ENCODE measurements around the gene ZFX. TPM values are rescaled to one million over a fixed set of nuclear protein-coding genes. Genes with fewer than 3 reads are reported as not detected.

ZFX gene
- total RNA-seq, 2 experiments from 2014 or later: 38.8 to 40.4 TPM

DNA sequence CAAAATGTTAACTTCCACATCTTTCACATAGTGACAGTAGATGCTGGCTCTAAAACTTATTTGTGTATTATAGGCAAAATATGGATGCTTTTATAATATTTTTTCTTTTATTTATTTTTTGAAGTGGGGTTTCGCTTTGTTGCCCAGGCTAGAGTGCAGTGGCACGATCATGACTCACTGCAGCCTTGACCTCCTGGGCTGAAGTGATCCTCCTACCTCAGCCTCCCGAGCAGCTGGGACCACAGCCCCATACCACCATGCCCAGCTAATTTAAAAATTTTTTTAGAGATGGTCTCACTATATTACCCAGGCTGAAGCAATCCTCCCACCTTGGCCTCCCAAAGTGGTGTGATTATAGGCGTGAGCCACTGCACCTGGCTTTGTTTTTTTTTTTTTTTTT, 48.6 kb downstream of the ZFX start:
- CTCF ChIA-PET: no interaction called here
- Mint-ChIP-seq H3K27me3 (no peaks in the 10 kb centered on the region), H3K4me3 (no peak overlapping the region), H3K4me1 (ENCODE audit: low read depth) (peaks cover 47% of the 10 kb centered on the region), H3K9me3 (no peaks in the 10 kb centered on the region), H3K27ac (no peak overlapping the region), H3K36me3 (ENCODE audit: low read depth) (peaks cover 45% of the 10 kb centered on the region)
- ATAC-seq: no peak
- POLR2A ChIA-PET: no interaction called here
- intact Hi-C loops (cut with micrococcal nuclease): no loop called here
- no peak for DNase-seq
- TF ChIP-seq, protein P1, sequence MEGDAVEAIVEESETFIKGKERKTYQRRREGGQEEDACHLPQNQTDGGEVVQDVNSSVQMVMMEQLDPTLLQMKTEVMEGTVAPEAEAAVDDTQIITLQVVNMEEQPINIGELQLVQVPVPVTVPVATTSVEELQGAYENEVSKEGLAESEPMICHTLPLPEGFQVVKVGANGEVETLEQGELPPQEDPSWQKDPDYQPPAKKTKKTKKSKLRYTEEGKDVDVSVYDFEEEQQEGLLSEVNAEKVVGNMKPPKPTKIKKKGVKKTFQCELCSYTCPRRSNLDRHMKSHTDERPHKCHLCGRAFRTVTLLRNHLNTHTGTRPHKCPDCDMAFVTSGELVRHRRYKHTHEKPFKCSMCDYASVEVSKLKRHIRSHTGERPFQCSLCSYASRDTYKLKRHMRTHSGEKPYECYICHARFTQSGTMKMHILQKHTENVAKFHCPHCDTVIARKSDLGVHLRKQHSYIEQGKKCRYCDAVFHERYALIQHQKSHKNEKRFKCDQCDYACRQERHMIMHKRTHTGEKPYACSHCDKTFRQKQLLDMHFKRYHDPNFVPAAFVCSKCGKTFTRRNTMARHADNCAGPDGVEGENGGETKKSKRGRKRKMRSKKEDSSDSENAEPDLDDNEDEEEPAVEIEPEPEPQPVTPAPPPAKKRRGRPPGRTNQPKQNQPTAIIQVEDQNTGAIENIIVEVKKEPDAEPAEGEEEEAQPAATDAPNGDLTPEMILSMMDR (IDR thresholded peaks at IDR 0.05): no peak

DNA sequence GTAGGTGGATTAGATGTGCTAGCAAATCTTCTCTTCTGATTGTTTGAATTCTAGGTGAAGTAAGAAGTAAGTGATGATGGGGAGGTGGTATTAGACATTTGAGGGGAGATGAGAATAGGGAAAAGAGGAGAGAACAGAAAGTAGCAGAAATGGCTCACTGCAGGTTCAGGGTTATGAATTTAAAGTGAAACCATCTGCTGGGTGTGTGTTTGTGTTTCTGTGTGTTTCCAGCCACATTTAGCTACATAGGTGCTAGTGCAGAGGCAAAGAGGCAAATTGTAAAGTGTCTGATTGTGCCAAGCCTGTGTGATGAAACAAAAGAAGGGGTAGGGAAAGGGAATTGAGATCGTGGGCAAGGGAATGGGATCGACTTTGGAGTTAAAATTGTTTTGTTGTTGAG, 50.6 kb downstream of the ZFX start:
- no peak for ATAC-seq
- H3K4me1 Mint-ChIP-seq (ENCODE audit: low read depth): peaks cover 54% of the 10 kb centered on the region
- TF ChIP-seq, protein P1 (IDR thresholded peaks at IDR 0.05): no peak

DNA sequence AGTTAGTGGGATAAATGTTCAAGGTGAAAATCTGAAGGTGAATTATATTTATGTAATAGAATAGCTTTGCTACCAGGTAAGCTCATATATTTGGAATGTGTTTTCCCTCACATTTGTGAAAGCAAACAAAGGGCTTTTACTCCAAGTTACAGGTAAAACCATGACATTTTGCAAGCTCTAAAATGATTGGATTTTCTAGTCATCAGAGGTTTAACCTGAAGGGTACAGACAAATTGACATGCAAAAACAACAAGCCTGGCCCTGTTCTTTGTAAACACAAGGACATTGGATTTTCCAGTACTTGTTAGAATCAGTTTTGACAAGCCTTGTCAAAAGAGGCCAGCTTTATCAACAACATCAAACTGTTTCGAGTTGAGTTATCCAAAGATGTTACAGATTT, 51.7 kb downstream of the ZFX start:
- ATAC-seq (no peak), DNase-seq (no peak)
- POLR2A ChIA-PET: interaction anchor here (0.7 kb wide), 1 partner anchor 93 kb away, joined by 3 read pairs; no protein-coding TSS in a partner anchor
- TF ChIP-seq, protein P1 (IDR thresholded peaks at IDR 0.05): no peak
- Mint-ChIP-seq H3K4me1 (ENCODE audit: low read depth) (peaks cover 54% of the 10 kb centered on the region), H3K9me3 (no peaks in the 10 kb centered on the region), H3K27me3 (no peaks in the 10 kb centered on the region), H3K4me3 (no peak overlapping the region), H3K27ac (no peak overlapping the region), H3K36me3 (ENCODE audit: low read depth) (peaks cover 34% of the 10 kb centered on the region)
- intact Hi-C loops (cut with micrococcal nuclease): no loop called here
- CTCF ChIA-PET: interaction anchor here (0.9 kb wide), 1 partner anchor 58 kb away, joined by 4 read pairs; no protein-coding TSS in a partner anchor

More for the DNA sequence above, 50.6 kb downstream of the ZFX start:
- ChIA-PET POLR2A (no interaction called here), CTCF (no interaction called here)
- peaks cover 39% of the 10 kb centered on the region for H3K36me3 Mint-ChIP-seq (ENCODE audit: low read depth)
- no peaks in the 10 kb centered on the region for H3K9me3 Mint-ChIP-seq
- H3K27ac Mint-ChIP-seq: peak overlapping the region; percentile 91
- DNase-seq: no peak
- no peak overlapping the region for H3K4me3 Mint-ChIP-seq
- H3K27me3 Mint-ChIP-seq: no peaks in the 10 kb centered on the region
- intact Hi-C loops (cut with micrococcal nuclease): no loop called here

DNA sequence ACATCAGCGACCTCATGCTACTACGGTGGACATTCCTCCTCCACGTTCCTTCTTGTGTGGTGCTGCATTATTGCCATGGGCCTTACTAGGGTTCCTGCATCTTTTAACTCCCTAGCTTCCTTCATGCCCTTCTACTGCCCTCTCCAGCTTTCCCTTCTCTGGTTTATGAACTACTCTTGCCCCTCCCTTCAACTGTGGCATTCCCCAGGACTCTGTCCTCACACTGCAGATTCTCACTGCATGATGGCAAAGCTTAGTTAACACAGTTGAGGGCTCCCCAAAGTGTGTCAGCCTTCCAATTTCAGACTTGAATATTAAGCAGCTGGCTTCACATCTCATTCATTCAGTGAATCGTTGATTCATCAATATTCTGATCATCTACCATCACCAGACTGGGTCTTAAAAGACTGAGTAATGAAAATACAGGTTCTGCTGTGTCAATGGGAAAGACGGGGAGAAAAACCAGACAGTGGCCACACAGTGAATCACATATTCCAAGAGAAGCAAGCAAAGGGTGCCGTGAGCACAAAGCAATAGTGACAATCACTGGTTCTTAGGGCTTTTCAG, 53.0 kb downstream of the ZFX start:
- peaks cover 48% of the 10 kb centered on the region for H3K4me1 Mint-ChIP-seq (ENCODE audit: low read depth)

DNA sequence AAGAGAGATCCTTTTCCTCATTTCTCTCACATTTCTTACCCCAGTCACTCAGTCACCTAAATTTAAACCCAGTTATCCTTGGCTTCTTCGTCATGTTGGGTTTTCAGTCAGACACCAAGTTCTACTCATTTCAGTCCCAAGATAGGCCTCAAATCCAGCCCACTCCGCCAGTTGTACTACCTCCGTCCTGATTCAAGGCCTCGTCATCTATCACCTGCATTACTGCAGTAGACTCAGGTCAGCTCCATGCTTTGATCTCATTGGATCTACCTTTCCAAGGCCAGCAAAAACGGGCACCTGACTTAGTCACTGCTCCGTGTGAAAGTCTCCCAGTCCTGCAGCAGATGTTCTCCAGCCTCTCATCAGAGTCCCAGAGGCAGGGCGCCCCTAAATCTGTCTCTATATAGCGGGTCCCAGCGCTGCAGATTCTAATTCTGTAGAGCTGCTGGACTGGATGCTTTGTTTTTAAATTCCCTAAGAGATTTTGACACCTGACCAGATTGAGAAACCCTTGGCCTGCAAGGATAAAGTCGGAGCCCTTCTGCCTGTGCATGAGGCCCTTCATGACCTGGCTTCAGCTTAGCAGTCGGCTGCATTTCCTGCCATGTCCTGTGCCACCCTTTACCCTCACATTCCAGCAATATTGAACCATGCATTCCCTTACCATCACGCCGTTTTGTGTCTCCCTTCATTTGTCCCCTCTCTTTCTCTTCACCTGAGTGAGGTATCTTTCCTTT, 53.7 kb downstream of the ZFX start:
- Mint-ChIP-seq H3K4me1 (ENCODE audit: low read depth) (peaks cover 48% of the 10 kb centered on the region), H3K9me3 (no peaks in the 10 kb centered on the region), H3K27me3 (no peaks in the 10 kb centered on the region), H3K36me3 (ENCODE audit: low read depth) (peaks cover 31% of the 10 kb centered on the region), H3K27ac (peak overlapping the region; percentile 53), H3K4me3 (no peak overlapping the region)
- CTCF ChIA-PET: no interaction called here
- TF ChIP-seq, protein P1 (IDR thresholded peaks at IDR 0.05): no peak
- intact Hi-C loops (cut with micrococcal nuclease): no loop called here
- DNase-seq (no peak), ATAC-seq (no peak)
- POLR2A ChIA-PET: no interaction called here

More for the DNA sequence above, 53.0 kb downstream of the ZFX start:
- intact Hi-C loops (cut with micrococcal nuclease): no loop called here
- DNase-seq: no peak
- H3K36me3 Mint-ChIP-seq (ENCODE audit: low read depth): peaks cover 31% of the 10 kb centered on the region
- ChIA-PET CTCF (no interaction called here), POLR2A (no interaction called here)
- no peak overlapping the region for H3K4me3 Mint-ChIP-seq
- H3K9me3 Mint-ChIP-seq: no peaks in the 10 kb centered on the region
- TF ChIP-seq, protein P1 (IDR thresholded peaks at IDR 0.05): no peak
- H3K27ac Mint-ChIP-seq: peak overlapping the region; percentile 53
- ATAC-seq: no peak
- no peaks in the 10 kb centered on the region for H3K27me3 Mint-ChIP-seq
